Fibroblast of the aortic adventitia (primary cell): ENCODE measurements around the gene LZTS3. TPM values are rescaled to one million over a fixed set of nuclear protein-coding genes. Genes with fewer than 3 reads are reported as not detected.

Experiments
- DNase-seq: peaks from one replicate; pipeline ENCODE4 v3.0.0-alpha.2; 2010; ENCODE audit warnings: low read depth
- H3K4me3 ChIP-seq: 2 replicates; pipeline ENCODE4 v1.5.1; 2011; ENCODE audit warnings: low read depth, mild to moderate bottlenecking, control low read depth, low read length, moderate library complexity
- CTCF ChIP-seq: IDR thresholded peaks from 2 replicates; pipeline ENCODE4 v1.5.1; 2011; ENCODE audit warnings: mild to moderate bottlenecking, low read length, control low read depth, inconsistent platforms; ENCODE audit not compliant: insufficient read depth
- total RNA-seq: library from RNA; depleted of rRNA; stranded (reverse); fragments of >200 nt; gene quantifications from 2 replicates; pipeline ENCODE4 v1.2.3, GENCODE V29; 2012; ENCODE audit warnings: low replicate concordance

The LZTS3 gene
- total RNA-seq, 1 donor: 3.6 TPM

- TF ChIP-seq CTCF: no peak
- DNase-seq: no peak
- H3K4me3 ChIP-seq: no peak overlapping the region
Observed at GRCh38 chr20:3180319-3180718, 7.0 kb upstream of the LZTS3 start.

GRCh38 chr20:3177746-3178485 lies 4.6 kb upstream of the LZTS3 start:
- H3K4me3 ChIP-seq: no peak overlapping the region
- DNase-seq: no peak
- TF ChIP-seq CTCF: no peak

- TF ChIP-seq CTCF: no peak
- no peak overlapping the region for H3K4me3 ChIP-seq
- no peak for DNase-seq
Observed at GRCh38 chr20:3175270-3175669, 1.9 kb upstream of the LZTS3 start.

GRCh38 chr20:3174442-3175261 lies 1.3 kb upstream of the LZTS3 start:
- peak; percentile 26 for DNase-seq
- H3K4me3 ChIP-seq: peak overlapping the region; percentile 88
- TF ChIP-seq CTCF: no peak

GRCh38 chr20:3173610-3174441 lies 477 bp upstream of the LZTS3 start:
- TF ChIP-seq CTCF: peak; percentile 26
- peak overlapping the region; percentile 88 for H3K4me3 ChIP-seq
- DNase-seq: peak; percentile 58

- peak overlapping the region; percentile 85 for H3K4me3 ChIP-seq
- no peak for DNase-seq
- no peak for TF ChIP-seq CTCF
Observed at GRCh38 chr20:3172126-3172932, 1.0 kb downstream of the LZTS3 start.
